Uterus (tissue), 4 donors: Measurements from ENCODE around the gene HOXD10. TPM values are rescaled to one million over a fixed set of nuclear protein-coding genes. Genes with fewer than 3 reads are reported as not detected.

Experiments used
- DNase-seq, 2 donors: peaks; one replicate each; pipeline ENCODE4 v3.0.0-alpha.2; 2019 to 2020
- H3K27ac ChIP-seq, 2 donors: fragments of 200-600 bp; sonication (generic); 1 replicate in 1 of 2; 2 replicates in 1 of 2; pipeline ENCODE4 v1.5.1; 2016 to 2018
- H3K27me3 ChIP-seq, 2 donors: fragments of 200-600 bp; sonication (generic); one replicate each; pipeline ENCODE4 v1.5.1; 2018 to 2019; ENCODE audit warnings: control low read depth in 1 of 2
- H3K36me3 ChIP-seq, 2 donors: fragments of 200-600 bp; sonication (generic); one replicate each; pipeline ENCODE4 v1.5.1; 2019; ENCODE audit warnings: control low read depth in 1 of 2
- H3K4me1 ChIP-seq, 2 donors: fragments of 200-600 bp; sonication (generic); one replicate each; pipeline ENCODE4 v1.5.1; 2018 to 2019; ENCODE audit warnings: control low read depth in 1 of 2
- H3K4me3 ChIP-seq, 2 donors: fragments of 200-600 bp; sonication (generic); 1 replicate in 1 of 2; 2 replicates in 1 of 2; pipeline ENCODE4 v1.5.1; 2018 to 2019; ENCODE audit warnings: mild to moderate bottlenecking in 1 of 2
- H3K9me3 ChIP-seq, 2 donors: fragments of 200-600 bp; sonication (generic); one replicate each; pipeline ENCODE4 v1.5.1; 2019; ENCODE audit warnings: control low read depth in 1 of 2
- CTCF ChIP-seq, 4 experiments: fragments of 200-600 bp in 2 of 4; fragments of 450-650 bp in 2 of 4; sonication (generic) in 2 of 4; IDR thresholded peaks; one replicate each; pipeline ENCODE4 v1.5.1; 2016 to 2019; ENCODE audit warnings: antibody characterized with exemption in 4 of 4, mild to moderate bottlenecking in 2 of 4, moderate library complexity in 1 of 4
- POLR2A ChIP-seq, 2 donors: fragments of 450-650 bp; IDR thresholded peaks; one replicate each; pipeline ENCODE4 v1.6.1; 2016; ENCODE audit warnings: antibody characterized with exemption in 2 of 2, mild to moderate bottlenecking in 1 of 2, moderate library complexity in 1 of 2
- intact Hi-C: fragments of 100-400 bp; cut with DNase I; formaldehyde crosslinking; loops from one replicate; pipeline ENCODE4 v1.15.1; 2023; ENCODE audit warnings: low total_unique reads
- microRNA counts, 2 donors: library from miRNA; unstranded; fragments of <30 nt; microRNA quantifications; one replicate each; lab custom pipeline; 2016 to 2017
- microRNA-seq: library from miRNA; unstranded; fragments of <30 nt; microRNA quantifications from one replicate; pipeline ENCODE4, GENCODE V29; 2016; ENCODE audit warnings: borderline microRNAs expressed, borderline replicate concordance
- small RNA-seq: library from RNA; depleted of rRNA; stranded (forward); fragments of <200 nt; gene quantifications from one replicate; pipeline ENCODE3, GENCODE V24; 2016
- total RNA-seq, 4 donors: library from RNA; depleted of rRNA in 3 of 4; stranded (reverse); fragments of >200 nt in 3 of 4; gene quantifications; one replicate each; pipeline versions ENCODE4 v1.1.0 to v1.2.4, GENCODE V29; 2014 to 2023
- donor health status: DM: yes; HTN: yes; CAD: no.

The HOXD10 gene
- total RNA-seq, 4 donors from 2014 or later: 6.8 to 81.0 (median 53.6) TPM

GRCh38 chr2:176169181-176169580 lies 52.6 kb downstream of the HOXD10 start:
- H3K36me3 ChIP-seq: no peaks in the 10 kb centered on the region
- TF ChIP-seq POLR2A (IDR thresholded peaks at IDR 0.05) (no peak), CTCF (IDR thresholded peaks at IDR 0.05) (no peak)

More at GRCh38 chr2:176169181-176169580, 52.6 kb downstream of the HOXD10 start:
- no peaks in the 10 kb centered on the region for H3K27me3 ChIP-seq
- H3K4me1 ChIP-seq: no peaks in the 10 kb centered on the region
- no peaks in the 10 kb centered on the region for H3K9me3 ChIP-seq
- peak overlapping the region in 1 of 2 donors; percentile 83 for H3K27ac ChIP-seq
- DNase-seq: no peak
- intact Hi-C loops: no loop called here
- H3K4me3 ChIP-seq: no peak overlapping the region

MicroRNAs encoded within 50 kb of the gene (microRNA counts, 767-probe panel; counts per million panel counts)
- microRNA hsa-miR-10b-5p (lab: Ali Mortazavi, UCI): 7,999 to 9,301 counts per million in 2 donors

Small RNAs within 50 kb of the gene (microRNA-seq; reads per million reads assigned to microRNA genes)
- gene MIR10B: 85,423 reads per million, percentile 98 among the genes with 10 or more reads in this experiment

Small RNAs within 50 kb of the gene (small RNA-seq; reads per million reads assigned to genes)
- gene MIR10B: 349,822 reads per million, percentile 100 among the genes with 10 or more reads in this experiment

Other genes with a start within 250 kb of the HOXD10 start
- 10 to 100 TPM in 2 of 4 donors, 1 to 10 TPM in 2; 5.1 to 66.4 (median 25.2) TPM for gene LNPK, start 114.5 kb upstream of the HOXD10 start, total RNA-seq
- under 1 TPM in 1 of 4 donors, not detected in 3; 0.28 TPM for gene EVX2, start 32.8 kb upstream of the HOXD10 start, total RNA-seq
- 1 to 10 TPM in 1 of 4 donors, not detected in 3; 4.9 TPM for gene HOXD13, start 24.1 kb upstream of the HOXD10 start, total RNA-seq
- under 1 TPM in 1 of 4 donors, not detected in 3; 0.76 TPM for gene HOXD12, start 17.0 kb upstream of the HOXD10 start, total RNA-seq
- gene HOXD11, start 9.5 kb upstream of the HOXD10 start, total RNA-seq: 10 to 100 TPM in 1 of 4 donors, 1 to 10 TPM in 1, under 1 TPM in 1, not detected in 1; 0.88 to 34.6 (median 8.6) TPM
- gene HOXD9, start 5.9 kb downstream of the HOXD10 start, total RNA-seq: 10 to 100 TPM in 3 of 4 donors, 1 to 10 TPM in 1; 3.8 to 78.1 (median 46.4) TPM
- 10 to 100 TPM; 25.8 to 75.6 (median 48.0) TPM for gene HOXD8, start 12.9 kb downstream of the HOXD10 start, total RNA-seq
- gene HOXD4, start 34.8 kb downstream of the HOXD10 start, total RNA-seq: 10 to 100 TPM in 2 of 4 donors, 1 to 10 TPM in 2; 6.8 to 41.6 (median 13.0) TPM
- gene HOXD3, start 40.5 kb downstream of the HOXD10 start, total RNA-seq: 10 to 100 TPM; 14.7 to 61.2 (median 22.7) TPM
- gene HOXD1, start 71.9 kb downstream of the HOXD10 start, total RNA-seq: 1 to 10 TPM in 1 of 4 donors, under 1 TPM in 2, not detected in 1; 0.21 to 2.9 (median 0.52) TPM
- 10 to 100 TPM; 28.1 to 32.1 (median 31.3) TPM for gene MTX2, start 152.7 kb downstream of the HOXD10 start, total RNA-seq